GM21360 (cell line): ENCODE results near the gene BACH2.
"Not testable (repeated sequence)": the region's sequence is repeated elsewhere in the genome, so short reads cannot be mapped to it uniquely, and the experiment has no call there.

ENCODE experiments used
- ATAC-seq: cut with Tn5 transposase; IDR thresholded peaks from one replicate; pipeline ENCODE4 v1.9.1; 2021; ENCODE audit warnings: mild to moderate bottlenecking, moderate library complexity; ENCODE audit not compliant: unreplicated experiment

Gene BACH2

GRCh38 chr6:90216072-90216977 is 80.3 kb downstream of the BACH2 start:
- peak; percentile 55 for ATAC-seq

DNA sequence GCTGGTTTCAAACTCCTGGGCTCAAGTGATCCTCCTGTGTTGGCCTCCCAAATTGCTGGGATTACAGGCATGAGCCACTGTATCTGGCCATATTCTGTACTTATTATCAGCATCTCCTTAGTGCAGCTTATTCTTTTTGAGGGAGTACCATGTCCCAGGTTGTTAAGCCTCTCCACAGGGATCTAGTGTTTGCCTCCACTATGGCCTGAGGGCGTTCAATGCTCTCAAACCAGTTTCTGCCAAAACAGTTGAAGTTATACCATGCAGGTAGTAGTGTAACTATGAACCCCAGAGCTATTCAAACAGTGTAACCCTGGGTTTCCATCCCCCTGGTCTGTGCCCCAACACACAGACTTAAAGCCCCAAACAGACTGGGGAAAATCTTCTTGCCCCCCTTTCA is 81.7 kb downstream of the BACH2 start:
- ATAC-seq, result no peak

DNA sequence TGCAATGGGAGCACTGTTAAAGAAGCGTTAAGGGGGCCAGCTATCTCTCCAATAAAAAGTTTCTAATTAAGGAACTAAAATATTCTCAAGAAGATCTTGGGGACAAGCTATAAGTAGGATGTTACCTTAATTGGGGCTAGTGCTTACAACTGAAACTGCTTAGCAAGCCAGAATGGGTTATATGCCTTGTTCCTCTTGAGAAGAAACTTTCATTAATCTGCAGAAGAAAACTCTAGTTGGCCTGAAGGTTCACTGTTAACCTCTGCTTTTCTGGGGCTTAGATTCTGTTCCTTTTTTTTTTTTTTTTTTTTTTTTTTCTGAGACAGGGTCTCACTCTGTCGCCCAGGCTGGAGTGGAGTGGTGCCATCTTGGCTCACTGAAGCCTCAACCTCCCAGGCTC is 82.2 kb downstream of the BACH2 start:
- ATAC-seq, result no peak

DNA sequence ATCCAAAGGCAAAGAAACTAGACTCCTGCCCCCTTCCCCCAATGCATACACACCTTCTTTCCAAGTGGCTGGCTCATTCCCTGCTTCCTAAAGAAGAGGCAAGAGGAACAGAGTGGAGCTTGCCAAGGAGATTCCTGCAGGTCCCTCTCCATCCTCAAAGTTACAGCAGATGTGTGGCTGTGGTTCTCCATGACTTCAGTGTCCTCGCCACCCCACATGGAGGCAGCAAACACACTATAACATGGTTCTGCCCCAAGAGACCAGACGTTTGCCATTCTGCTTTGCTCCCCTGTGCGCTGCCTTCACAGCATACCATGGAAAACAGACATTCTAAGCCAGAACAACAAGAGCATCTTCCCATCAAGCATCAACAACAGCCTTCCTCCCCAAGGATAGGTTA is 84.4 kb downstream of the BACH2 start:
- ATAC-seq, result no peak

DNA sequence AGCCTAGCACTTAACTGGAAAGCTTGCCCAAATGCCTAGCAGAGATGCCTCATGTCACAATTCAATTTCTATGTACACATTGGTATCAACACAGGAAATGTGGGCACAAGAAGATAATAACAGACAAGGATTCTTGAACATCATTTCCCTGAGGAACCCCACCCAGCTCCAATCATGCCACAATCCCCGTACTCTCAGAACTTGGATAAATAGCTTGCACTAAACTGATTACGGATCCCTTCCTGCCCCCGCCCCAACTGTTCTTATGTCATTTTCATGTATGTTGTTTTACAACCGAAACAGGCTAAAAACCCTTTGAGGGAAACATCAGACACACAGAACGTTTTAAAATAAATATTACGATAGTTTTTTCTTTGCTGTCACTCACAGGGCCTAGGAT is 87.1 kb downstream of the BACH2 start:
- no peak for ATAC-seq

DNA sequence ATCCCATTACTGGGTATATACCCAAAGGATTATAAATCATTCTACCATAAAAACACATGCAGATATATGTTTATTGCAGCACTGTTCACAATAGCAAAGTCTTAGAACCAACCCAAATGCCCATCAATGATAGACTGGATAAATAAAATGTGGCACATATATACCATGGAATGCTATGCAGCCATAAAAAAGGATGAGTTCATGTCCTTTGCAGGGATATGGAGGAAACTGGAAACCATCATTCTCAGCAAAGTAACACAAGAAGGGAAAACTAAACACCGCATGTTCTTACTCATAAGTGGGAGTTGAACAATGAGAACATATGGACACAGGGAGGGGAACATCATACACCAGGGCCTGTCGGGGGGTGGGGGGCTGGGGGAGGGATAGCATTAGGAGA is 88.0 kb downstream of the BACH2 start:
- not testable (repeated sequence) for ATAC-seq

- ATAC-seq, result no peak
Measured at GRCh38 chr6:90204327-90205056, 92.2 kb downstream of the BACH2 start.

GRCh38 chr6:90203672-90204071 is 93.0 kb downstream of the BACH2 start:
- ATAC-seq, result no peak

DNA sequence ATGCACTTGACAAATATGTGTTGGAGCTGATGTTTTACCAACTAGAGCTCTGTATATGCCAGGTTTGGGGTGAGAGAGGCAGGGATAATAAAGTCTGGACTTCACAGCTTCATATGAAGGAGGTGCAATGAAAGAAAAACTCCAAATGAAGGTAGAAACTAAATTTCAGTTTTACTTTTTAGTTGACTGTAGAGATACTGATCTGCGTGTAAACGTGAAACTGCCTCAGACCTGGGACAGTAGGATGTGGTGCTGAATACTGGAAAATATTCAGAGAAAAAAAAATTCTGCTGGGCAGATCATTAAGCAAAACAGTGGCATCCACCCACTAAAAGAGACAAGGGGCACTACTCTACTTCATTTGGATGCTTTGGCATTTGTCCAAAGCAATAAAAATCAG is 94.5 kb downstream of the BACH2 start:
- ATAC-seq, result no peak

DNA sequence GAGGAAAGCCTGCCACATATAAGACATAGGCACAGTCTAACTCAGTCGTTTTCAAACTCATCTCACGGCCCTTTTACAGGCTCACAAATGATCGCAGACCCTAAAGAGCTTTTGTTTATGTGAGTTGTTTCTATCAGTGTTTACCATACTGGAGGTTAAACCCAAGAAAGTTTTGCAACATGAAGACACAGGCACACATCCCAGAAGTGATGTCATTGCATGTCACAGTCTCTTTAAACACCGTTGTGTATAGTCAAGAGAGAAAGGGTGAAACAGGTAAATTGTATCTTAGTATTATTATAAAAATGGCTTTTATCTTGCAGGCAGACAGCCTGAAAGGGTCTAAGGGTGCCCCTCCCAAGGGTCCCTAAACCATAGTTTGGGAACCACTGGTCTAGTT is 96.7 kb downstream of the BACH2 start:
- no peak for ATAC-seq

- ATAC-seq, result no peak
Measured at GRCh38 chr6:90198758-90199425, 97.8 kb downstream of the BACH2 start.

- no peak for ATAC-seq
Measured at GRCh38 chr6:90197854-90198496, 98.7 kb downstream of the BACH2 start.

DNA sequence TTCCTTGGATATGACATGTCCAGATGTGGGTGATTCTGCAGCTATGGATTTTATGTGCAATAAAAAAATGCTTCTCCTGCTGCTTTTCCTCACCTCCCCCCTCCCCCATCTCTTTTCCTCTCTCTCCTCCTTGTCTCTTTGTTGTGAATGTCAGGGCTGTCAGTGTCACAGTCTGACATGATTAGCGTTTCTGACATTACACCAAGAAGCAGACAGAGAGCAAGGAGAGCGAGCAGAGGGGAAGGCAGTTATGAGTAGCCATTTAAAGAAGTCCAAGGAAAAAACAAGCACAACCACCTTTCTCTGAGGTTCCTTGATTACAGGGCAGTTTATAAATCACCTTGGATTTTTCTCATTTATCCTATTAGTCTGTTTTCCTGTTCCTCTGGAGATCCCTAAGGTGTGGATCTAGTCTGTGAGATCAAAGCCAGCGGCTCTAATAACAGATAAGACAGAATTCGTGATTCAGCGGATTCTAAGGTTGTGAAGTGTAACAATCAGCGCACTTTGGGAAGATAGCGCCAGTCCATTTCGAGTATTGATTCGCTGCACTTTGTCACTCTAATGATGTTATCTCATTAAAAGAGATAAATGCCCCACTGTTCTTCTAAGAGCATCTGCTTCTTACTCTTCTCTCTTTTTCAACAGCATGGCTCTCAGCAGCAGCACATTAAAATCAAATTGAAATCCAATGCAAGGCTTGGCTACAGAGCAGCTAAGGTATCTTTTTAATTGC is 101.4 kb downstream of the BACH2 start:
- no peak for ATAC-seq

GRCh38 chr6:90194371-90194841 is 102.2 kb downstream of the BACH2 start:
- ATAC-seq, result no peak

DNA sequence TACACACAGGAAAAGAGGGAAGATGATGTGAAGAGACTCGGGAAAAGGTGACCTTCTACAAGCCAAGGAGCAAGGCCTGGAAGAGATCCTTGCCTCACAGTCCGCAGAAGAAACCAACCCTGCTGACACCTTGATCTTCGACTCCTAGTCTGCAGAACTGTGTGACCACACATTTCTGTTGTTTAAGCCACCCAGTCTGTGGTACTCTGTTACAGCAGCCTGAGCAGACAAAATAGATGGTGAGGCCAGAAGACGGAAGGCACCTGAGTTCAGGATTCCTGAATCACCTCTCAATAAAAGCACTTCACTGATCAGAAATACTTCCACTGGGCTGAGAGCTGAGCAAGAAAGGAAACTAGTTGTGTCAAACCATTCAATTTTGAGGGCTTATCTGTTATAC is 103.3 kb downstream of the BACH2 start:
- no peak for ATAC-seq

DNA sequence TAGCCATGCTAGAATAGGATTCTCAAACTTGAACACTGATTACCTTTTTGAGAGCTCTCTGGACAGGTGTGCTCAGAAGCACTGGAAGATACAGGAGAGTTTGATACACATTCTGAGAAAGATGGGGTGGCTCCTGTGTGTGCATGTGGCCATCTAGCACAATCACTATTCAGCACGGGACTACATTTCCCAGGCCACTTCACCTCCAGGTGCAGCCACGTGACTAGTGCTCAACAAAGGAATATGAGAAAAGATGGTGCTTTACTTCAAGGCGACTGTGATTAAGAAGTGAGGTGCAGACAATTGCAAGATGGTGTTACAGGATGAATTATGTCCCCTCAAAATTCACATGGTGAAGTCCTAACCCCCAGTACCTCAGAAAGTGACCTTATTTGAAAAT is 103.8 kb downstream of the BACH2 start:
- no peak for ATAC-seq

DNA sequence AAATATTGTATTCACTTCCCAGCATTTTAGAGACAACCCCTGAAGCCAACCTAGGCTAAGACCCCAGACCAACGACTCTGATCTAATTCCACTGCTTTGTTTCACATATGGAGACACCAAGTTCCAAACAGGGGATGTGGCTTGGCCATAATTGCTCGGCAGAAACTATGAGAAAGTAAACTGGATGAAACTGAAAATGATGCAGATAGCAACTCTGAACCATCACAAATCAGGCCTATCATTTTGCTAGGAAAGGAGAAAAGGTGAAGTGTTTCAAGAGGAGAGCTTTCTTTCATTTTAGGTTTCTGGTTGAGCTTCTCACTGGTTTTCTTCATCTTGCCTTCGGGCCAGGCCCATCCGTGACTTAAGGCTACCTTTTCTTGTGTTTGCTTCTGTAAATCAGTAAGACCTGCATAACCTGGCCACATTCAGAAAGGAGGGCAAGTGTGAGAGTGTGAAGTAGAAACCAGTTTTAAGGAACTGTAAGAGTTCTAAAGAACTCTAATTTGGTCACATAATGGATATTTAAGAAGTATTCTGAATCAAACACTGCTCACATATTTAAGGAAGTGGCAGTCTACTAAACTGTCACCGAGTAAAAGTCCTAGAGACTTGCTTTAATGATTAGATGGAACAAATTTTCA is 105.8 kb downstream of the BACH2 start:
- ATAC-seq, result no peak

DNA sequence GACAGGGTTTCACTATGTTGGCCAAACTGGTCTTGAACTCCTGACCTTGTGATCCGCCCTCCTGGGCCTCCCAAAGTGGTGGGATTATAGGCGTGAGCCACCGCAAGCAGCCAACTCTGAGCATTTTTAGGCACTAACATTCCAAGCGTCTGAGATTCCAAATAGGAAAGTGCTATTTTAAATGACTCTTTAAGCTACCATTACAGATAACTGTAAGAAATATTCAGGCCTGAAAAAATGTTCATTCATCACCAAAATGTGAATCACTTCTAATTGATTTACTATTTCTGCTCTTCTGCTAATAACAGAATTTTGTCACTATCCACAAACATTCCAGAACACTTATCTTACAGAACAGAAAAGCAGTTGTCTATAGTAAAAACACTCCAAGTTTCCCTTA is 106.5 kb downstream of the BACH2 start:
- ATAC-seq, result no peak

GRCh38 chr6:90187437-90188121 is 109.1 kb downstream of the BACH2 start:
- ATAC-seq, result no peak
